HepG2 (cell line): ENCODE measurements around the gene VPREB1. TPM values are rescaled to one million over a fixed set of nuclear protein-coding genes. Genes with fewer than 3 reads are reported as not detected.

Experiments
- CCDC6 ChIP-seq: sonication (generic); formaldehyde crosslinking; IDR thresholded peaks from 2 replicates; pipeline ENCODE4 v1.8.1; 2022; ENCODE audit warnings: mild to moderate bottlenecking, missing genetic modification reagents, moderate library complexity
- FOXK2 ChIP-seq: fragments of 450-650 bp; IDR thresholded peaks from 2 replicates; pipeline ENCODE4 v1.6.1; 2016
- GATAD1 ChIP-seq: IDR thresholded peaks from 2 replicates; pipeline ENCODE4 v1.6.1; 2016; ENCODE audit warnings: missing genetic modification reagents, missing compliant biosample characterization
- HNRNPLL ChIP-seq: fragments of 200-400 bp; formaldehyde crosslinking; IDR thresholded peaks from 2 replicates; pipeline ENCODE4 v1.6.1; 2017; ENCODE audit warnings: mild to moderate bottlenecking, low read depth, low read length; ENCODE audit not compliant: poor library complexity, severe bottlenecking
- KLF9 ChIP-seq: IDR thresholded peaks from 2 replicates; pipeline ENCODE4 v1.6.1; 2016; ENCODE audit warnings: low read depth
- LCORL ChIP-seq, 2 experiments: fragments of 450-650 bp in 1 of 2; sonication (generic) in 1 of 2; formaldehyde crosslinking in 1 of 2; IDR thresholded peaks; 2 replicates each; pipeline versions ENCODE4 v1.5.0 to v1.6.1; 2017 to 2020; ENCODE audit warnings: antibody characterized with exemption in 1 of 2, missing genetic modification reagents in 1 of 2
- NCOA5 ChIP-seq: sonication (generic); formaldehyde crosslinking; IDR thresholded peaks from 2 replicates; pipeline ENCODE4 v1.4.0; 2020; ENCODE audit warnings: missing genetic modification reagents
- PRDM10 ChIP-seq: sonication (generic); formaldehyde crosslinking; IDR thresholded peaks from 2 replicates; pipeline ENCODE4 v1.4.0; 2020; ENCODE audit warnings: low read depth, missing genetic modification reagents
- RBM22 ChIP-seq: fragments of 200-400 bp; formaldehyde crosslinking; optimal IDR thresholded peaks from 2 replicates; pipeline ENCODE3; 2017; ENCODE audit warnings: mild to moderate bottlenecking, low read length, moderate library complexity
- SRSF4 ChIP-seq: fragments of 200-400 bp; formaldehyde crosslinking; IDR thresholded peaks from one replicate; pipeline ENCODE4 v1.6.1; 2018; ENCODE audit warnings: mild to moderate bottlenecking, low read depth, low read length, moderate library complexity; ENCODE audit not compliant: poor library complexity, severe bottlenecking
- XRCC5 ChIP-seq: fragments of 200-400 bp; formaldehyde crosslinking; optimal IDR thresholded peaks from 2 replicates; pipeline ENCODE3; 2017; ENCODE audit warnings: mild to moderate bottlenecking, low read length
- ZBTB40 ChIP-seq, 2 experiments: fragments of 450-650 bp in 1 of 2; sonication (generic) in 1 of 2; formaldehyde crosslinking in 1 of 2; IDR thresholded peaks; 2 replicates each; pipeline versions ENCODE4 v1.6.1 to v1.8.0; 2016 to 2022; ENCODE audit warnings: antibody characterized with exemption in 1 of 2, mild to moderate bottlenecking in 1 of 2, missing genetic modification reagents in 1 of 2
- ZFX ChIP-seq: sonication (generic); formaldehyde crosslinking; IDR thresholded peaks from 2 replicates; pipeline ENCODE4 v1.4.0; 2020; ENCODE audit warnings: mild to moderate bottlenecking, low read depth, missing genetic modification reagents, moderate library complexity
- ZNF124 ChIP-seq: sonication (generic); formaldehyde crosslinking; IDR thresholded peaks from 2 replicates; pipeline ENCODE4 v1.4.0; 2020; ENCODE audit warnings: missing genetic modification reagents
- ZNF264 ChIP-seq: sonication (generic); formaldehyde crosslinking; IDR thresholded peaks from 2 replicates; pipeline ENCODE4 v1.4.0; 2020; ENCODE audit warnings: missing genetic modification reagents
- ZNF292 ChIP-seq: sonication (generic); formaldehyde crosslinking; IDR thresholded peaks from 2 replicates; pipeline ENCODE4 v1.8.1; 2022; ENCODE audit warnings: mild to moderate bottlenecking, low read depth, missing genetic modification reagents, borderline replicate concordance
- ZNF326 ChIP-seq: sonication (generic); formaldehyde crosslinking; IDR thresholded peaks from 2 replicates; pipeline ENCODE4 v1.4.0; 2020; ENCODE audit warnings: missing genetic modification reagents, borderline replicate concordance
- polyA plus RNA-seq, 8 experiments: library from polyadenylated mRNA; depleted of rRNA in 3 of 8; stranded (reverse) in 7 of 8; unstranded in 1 of 8; fragments of >200 nt; fragmentation: Illumina TruSeq in 4 of 8; extraction: Trizol in 4 of 8; gene quantifications; 2 replicates each; pipeline versions ENCODE4 v1.2.1 to v1.2.3, GENCODE V29; 2011 to 2016; ENCODE audit warnings: low read depth in 4 of 8, missing spikeins in 1 of 8, mixed read lengths in 1 of 8; ENCODE audit not compliant: insufficient read depth in 1 of 8
- total RNA-seq, 5 experiments: library from RNA; depleted of rRNA; stranded (reverse); fragments of >200 nt; fragmentation: Illumina TruSeq; extraction: Trizol; gene quantifications; 2 replicates each; pipeline ENCODE4 v1.2.3, GENCODE V29; 2016; ENCODE audit warnings: low read depth in 1 of 5

Gene VPREB1
- total and polyA plus RNA-seq, 2 of the 13 experiments (the other 11 are each of a cell fraction or from before 2014, with no cell fraction given): not detected

- peak; percentile 61; the same call in 1 of the 2 replicates for TF ChIP-seq ZNF292 (CRISPR knock-in tag)
- TF ChIP-seq ZNF124: no peak
- TF ChIP-seq KLF9: no peak
- no peak for TF ChIP-seq NCOA5
- TF ChIP-seq ZFX (CRISPR knock-in tag): 0 out of 2 replicates have a peak, but pooled peaks have one; percentile 12
- no peak for TF ChIP-seq SRSF4
- no peak for TF ChIP-seq RBM22
- no peak for TF ChIP-seq HNRNPLL
- TF ChIP-seq FOXK2: no peak
- TF ChIP-seq PRDM10 (CRISPR knock-in tag): peak; percentile 90
- 0 out of 2 replicates have a peak, but pooled peaks have one; percentile 36 for TF ChIP-seq ZNF264 (CRISPR knock-in tag)
- 0 out of 2 replicates have a peak, but pooled peaks have one; percentile 16 for TF ChIP-seq GATAD1 (CRISPR knock-in tag)
- no peak for TF ChIP-seq LCORL (IDR thresholded peaks at IDR 0.05)
- TF ChIP-seq LCORL (CRISPR knock-in tag; IDR thresholded peaks at IDR 0.05): 0 out of 2 replicates have a peak, but pooled peaks have one; percentile 33
- no peak for TF ChIP-seq ZBTB40 (IDR thresholded peaks at IDR 0.05)
- no peak for TF ChIP-seq ZBTB40 (CRISPR knock-in tag; IDR thresholded peaks at IDR 0.05)
- no peak for TF ChIP-seq ZNF326
- peak; percentile 25 for TF ChIP-seq XRCC5
- no peak for TF ChIP-seq CCDC6 (CRISPR knock-in tag)
Observed at GRCh38 chr22:22214819-22215329, 29.7 kb upstream of the VPREB1 start (continued).
